ENCODE results near the gene AP3S2.
"Not testable (repeated sequence)": the region's sequence is repeated elsewhere in the genome, so short reads cannot be mapped to it uniquely, and the experiment has no call there.

The AP3S2 gene

DNA sequence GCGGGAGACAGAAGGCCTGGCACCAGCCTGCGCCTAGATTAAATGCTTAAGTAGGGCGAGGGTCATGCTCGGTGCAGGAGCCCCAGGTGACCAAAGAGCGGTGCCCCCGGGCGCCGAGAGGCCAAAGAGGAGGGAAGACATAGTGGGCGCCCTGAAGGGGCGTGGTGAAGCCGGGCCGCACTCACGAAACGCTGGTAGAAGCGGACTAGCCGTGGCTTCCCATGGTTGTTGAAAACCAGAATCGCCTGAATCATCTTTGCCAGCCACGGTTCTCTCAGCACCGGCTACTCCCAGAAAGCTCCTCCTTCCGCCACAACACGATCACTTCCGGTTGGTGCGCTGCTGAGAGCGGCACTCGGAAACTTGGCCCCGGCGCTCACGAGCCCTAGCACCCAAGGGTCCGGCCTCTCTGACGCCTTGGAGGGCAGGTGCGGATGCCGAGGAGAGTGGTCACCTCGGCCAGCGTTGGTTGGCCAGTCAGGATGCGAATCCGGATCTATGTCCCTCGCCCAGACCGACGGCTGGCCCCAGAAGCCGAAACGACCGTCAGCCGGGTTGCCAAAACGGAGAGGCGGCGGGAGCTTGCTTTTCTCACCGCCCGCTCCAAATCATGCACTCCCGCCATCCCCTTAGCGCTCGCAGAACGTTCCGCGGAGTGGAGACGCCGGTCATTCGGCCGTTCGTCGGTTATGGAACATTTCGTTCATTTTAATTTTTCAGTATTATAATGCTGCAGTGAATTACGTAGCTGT is at the start of gene AP3S2:
AP3S2 (minus strand) TSS at position 299 of the 752 bp plus-strand sequence; CDS start at position 254, 45 bp downstream.
- peak; percentile 85 to 91 for DNase-seq

DNA sequence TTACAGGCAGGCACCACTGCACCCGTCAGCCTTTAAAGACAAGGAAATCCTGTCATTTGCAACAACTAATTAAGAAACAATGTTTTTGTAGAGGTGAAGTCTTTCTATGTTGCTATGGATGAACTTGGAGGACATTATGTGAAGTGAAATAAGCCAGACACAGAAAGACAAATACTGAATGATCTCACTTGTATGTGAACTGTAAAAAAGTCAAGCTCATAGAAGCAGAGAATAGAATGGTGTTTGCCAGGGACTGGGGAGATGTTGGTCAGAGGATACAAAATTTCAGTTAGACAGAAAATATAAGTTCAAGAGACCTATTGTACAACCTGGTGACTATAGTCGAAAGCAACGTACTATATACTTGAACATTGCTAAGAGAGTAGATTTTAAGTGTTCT is 46.1 kb upstream of the AP3S2 start:
- DNase-seq: no peak

DNA sequence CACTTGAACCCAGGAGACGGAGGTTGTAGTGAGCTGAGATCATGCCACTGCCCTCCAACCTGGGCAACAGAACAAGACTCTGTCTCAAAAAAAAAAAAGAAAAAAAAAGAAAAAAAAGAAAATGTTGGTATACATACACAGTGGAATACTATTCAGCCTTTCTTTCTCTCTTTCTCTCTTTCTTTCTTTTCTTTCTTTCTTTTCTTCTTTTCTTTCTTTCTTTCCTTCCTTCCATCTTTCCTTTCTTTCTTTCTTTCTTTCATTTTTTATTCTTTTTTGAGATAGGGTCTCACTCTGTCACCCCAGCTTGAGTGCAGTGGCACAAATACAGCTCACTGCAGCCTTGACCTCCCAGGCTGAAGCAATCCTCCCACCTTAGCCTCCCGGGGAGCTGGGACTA is 45.6 kb upstream of the AP3S2 start:
- not testable (repeated sequence) for DNase-seq

GRCh38 chr15:89937365-89938350 is 43.9 kb upstream of the AP3S2 start:
- no peak for DNase-seq

- no peak for DNase-seq
Measured at GRCh38 chr15:89936786-89937265, 43.0 kb upstream of the AP3S2 start.

GRCh38 chr15:89936051-89936785 is 42.4 kb upstream of the AP3S2 start:
- DNase-seq: peak; percentile 2 to 43

GRCh38 chr15:89932880-89933279 is 39.1 kb upstream of the AP3S2 start:
- no peak for DNase-seq

DNA sequence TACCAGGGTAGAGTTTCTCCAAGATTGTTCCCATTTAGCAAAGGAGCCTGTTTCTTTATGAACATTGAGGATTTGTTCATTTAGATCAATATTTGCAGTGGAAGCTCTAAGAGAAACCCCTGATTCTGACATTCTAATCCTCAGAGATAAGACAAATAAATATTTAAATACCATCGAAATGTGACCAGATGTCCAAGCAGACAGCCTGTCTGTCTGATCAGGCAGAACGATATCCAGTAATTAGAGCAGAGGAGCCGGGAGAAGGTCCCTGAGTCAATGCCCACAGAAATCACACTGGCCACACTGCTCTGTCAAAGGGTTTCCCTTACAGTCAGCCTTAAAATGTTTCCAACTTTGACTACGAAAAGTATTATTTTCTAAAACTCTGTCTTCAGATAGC is 34.6 kb upstream of the AP3S2 start:
- DNase-seq: no peak

DNA sequence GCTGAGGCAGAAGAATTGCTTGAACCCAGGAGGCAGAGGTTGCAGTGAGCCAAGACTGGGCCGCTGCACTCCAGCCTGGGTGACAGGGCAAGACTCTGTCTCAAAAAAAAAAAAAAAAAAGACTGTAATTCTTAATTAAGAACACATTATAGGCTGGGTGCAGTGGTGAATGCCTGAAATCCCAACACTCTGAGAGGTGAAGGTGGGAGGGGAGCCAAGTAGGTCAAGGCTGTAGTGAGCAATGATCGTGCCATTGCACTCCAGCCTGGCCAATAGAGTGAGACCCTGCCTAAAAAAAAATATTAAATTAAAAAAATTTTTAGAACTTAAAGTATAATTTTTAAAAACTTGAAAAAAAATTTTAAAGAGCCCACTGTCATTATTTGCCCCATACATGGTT is 32.4 kb upstream of the AP3S2 start:
- no peak for DNase-seq

GRCh38 chr15:89917442-89918101 is 23.8 kb upstream of the AP3S2 start:
- no peak for DNase-seq

DNA sequence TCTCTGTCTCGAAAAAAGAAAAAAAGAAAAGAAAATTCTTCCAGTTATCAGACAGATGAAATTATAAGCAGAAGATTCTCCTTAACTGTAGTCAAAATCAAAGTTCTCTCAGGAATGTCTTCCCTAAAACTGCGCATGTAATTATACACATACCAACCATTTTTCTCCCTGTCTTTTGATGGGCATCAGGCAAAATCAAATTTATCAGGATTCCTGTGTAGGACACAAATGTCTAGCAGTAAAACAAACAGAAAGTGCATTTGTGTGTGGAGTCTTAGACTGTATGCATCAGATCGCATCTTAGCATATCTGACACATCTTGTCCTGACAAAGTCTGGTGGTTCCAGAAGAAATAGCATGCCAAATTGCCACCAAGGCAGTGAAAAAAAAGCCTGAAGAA is 22.9 kb upstream of the AP3S2 start:
- no peak for DNase-seq

DNA sequence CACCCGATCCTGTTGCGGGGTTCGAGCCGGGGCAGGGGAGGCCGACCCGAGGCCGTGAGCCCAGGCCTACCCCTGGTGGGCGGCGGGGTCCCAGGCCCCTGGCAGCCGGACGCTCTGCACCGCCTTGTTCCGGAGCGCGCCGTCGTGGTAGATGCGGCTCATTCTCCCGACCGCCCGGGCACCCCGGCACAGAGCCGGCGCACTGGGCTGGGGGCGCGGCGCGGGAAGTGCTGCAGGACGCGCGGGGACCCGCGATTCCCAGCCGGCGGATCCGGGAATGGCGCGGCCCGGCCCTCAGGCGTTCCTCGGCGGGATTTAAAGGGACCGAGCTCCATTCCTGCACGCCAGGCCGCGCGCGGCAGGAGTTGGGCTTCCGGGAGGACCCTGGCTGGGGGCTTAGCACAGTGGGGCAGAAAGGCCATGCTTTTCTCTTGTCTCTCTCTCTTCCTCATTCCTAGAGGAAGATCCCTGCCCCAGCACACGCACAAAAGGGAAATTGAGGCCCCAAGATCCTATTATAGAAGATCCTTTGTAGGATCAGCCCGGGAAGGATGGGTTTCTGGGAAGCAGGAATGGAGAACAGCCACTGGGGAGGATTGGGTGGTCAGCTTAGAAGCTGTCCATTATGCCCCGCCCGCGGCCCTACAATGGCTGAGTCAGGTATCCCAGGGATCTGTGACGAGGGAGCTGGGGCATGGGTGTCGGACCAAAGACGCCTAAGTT is 19.0 kb upstream of the AP3S2 start, which contains the start of gene ARPIN:
ARPIN (minus strand) TSS at position 279 of the 723 bp plus-strand sequence; CDS start at position 162, 117 bp downstream.
- DNase-seq: no peak

GRCh38 chr15:89912145-89912673 is 18.4 kb upstream of the AP3S2 start:
- no peak for DNase-seq

DNA sequence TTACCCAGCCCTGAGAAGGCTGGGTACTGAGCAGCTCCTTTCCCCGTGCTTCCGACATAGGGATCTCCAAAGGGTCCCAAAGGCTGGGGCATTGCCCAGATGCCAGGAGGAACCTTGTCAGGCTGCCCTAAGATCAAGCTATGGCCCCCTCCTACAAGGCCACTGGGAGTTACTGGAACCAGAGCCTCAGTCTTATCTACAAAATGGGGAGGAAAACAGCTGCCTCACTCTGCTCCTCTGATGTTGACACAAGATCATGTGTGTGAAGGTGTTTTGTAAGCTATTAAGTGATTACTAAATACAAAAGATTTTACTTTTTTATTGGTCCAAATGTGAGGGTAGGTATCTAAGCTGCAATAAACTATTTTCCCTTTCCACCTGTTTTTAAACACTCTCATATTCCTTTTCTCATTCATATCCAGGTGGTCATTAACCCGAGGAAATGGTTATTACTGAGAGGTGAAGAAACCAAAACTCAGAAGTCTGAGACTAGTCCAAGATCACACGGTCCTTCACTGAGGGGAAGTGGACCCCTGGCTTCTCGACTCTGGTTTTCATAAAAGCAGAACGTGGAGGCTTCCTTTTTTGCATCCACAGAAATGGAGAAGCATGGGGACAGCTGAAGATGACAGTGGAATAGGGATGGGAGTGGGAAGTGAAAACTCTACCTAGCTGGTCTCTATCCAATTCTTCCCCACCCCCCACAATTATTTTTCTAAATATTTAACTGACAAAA is 17.3 kb upstream of the AP3S2 start:
- no peak for DNase-seq

GRCh38 chr15:89909611-89910010 is 15.8 kb upstream of the AP3S2 start:
- no peak for DNase-seq

GRCh38 chr15:89908226-89908625 is 14.4 kb upstream of the AP3S2 start:
- DNase-seq: no peak

DNA sequence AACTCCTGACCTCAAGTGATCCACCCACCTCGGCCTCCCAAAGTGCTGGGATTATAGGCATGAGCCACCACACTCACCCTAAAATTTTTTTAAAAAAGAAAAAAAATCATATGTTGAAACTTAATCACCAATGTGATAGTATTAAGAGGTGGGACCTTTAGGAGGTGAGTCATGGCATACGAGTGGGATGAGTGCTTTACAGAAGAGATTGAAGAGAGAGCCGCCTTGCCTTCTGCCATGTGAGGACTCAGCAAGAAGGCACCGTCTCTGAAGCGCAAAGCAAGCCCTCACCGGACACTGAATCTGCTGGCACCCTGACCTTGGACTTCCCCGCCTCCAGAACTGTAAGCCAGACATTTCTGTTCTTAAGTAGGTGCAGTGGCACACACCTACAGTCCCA is 13.5 kb upstream of the AP3S2 start:
- DNase-seq: no peak

DNA sequence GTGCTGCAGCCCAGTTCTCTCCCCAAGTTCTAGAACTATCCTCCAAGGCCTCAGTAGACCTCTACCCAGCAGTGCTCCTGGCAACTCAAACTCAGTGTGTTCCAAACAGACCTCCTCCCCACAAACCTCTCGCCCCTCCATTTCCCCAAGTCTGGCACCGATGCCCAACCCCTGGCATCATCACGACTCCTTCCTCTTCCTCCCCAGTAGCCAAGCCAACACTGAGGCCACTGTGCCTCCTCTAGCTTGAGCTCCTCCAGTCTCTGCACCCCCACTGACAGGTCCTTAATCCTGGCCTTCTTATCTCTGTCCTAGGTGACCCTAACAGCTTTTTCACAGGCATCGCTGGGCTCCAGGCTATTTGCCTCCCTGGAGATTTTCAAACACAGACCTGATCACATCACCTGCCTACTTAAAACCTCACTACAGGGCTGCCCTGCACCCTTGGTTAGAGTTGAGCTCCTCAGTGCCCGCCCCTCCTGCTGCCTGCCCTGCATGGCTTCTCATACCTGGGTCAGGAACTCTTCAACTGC is 12.1 kb upstream of the AP3S2 start:
- no peak for DNase-seq

DNA sequence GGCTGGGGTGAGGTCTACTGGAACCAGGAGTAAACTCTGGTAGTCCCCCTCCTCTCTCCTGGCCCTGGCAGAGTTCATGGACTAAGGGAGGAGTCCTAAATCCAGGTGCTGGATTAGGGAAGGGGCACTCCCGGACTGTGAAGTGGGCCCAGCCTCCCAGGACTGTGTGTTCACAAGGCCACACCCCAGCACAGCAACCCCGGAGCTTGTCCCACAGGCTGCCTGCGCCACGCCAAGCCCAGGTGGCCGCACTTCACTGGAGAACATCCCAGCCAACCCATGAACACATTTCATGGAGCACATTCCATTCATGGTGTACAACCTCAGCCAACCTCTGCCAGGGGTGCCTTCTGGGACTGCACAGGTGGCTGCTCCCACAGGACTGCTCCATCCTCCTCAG is 10.7 kb upstream of the AP3S2 start:
- DNase-seq: no peak

GRCh38 chr15:89903858-89904130 is 10.0 kb upstream of the AP3S2 start:
- DNase-seq: no peak
